Liver (tissue), 3 donors: ENCODE results near the gene CHRNA3.

Source experiments
- CTCF ChIP-seq: fragments of 150-350 bp; IDR thresholded peaks from 2 replicates; pipeline ENCODE4 v1.5.1; 2017; ENCODE audit warnings: improper control_type of control experiment, low read depth, low read length; ENCODE audit not compliant: missing input control
- EGR1 ChIP-seq, 2 donors: IDR thresholded peaks; 2 replicates each; pipeline ENCODE4 v1.6.1; 2016 to 2018; ENCODE audit warnings: antibody characterized with exemption in 2 of 2, low read depth in 2 of 2
- MAX ChIP-seq: IDR thresholded peaks from 2 replicates; pipeline ENCODE4 v1.6.1; 2016; ENCODE audit warnings: antibody characterized with exemption
- RAD21 ChIP-seq, 2 donors: IDR thresholded peaks; 2 replicates each; pipeline ENCODE4 v1.6.1; 2016; ENCODE audit warnings: antibody characterized with exemption in 2 of 2, mild to moderate bottlenecking in 2 of 2
- REST ChIP-seq: IDR thresholded peaks from 2 replicates; pipeline ENCODE4 v1.6.1; 2016; ENCODE audit warnings: antibody characterized with exemption, mild to moderate bottlenecking
- TAF1 ChIP-seq: conservative IDR thresholded peaks from 2 replicates; pipeline ENCODE4 v1.6.1; 2016; ENCODE audit warnings: antibody characterized with exemption, mild to moderate bottlenecking
- ZBTB33 ChIP-seq: IDR thresholded peaks from 2 replicates; pipeline ENCODE4 v1.6.1; 2016; ENCODE audit warnings: antibody characterized with exemption
- donor health status: healthy.
- donor health status: healthy.

- no peak for TF ChIP-seq CTCF
- no peak for TF ChIP-seq ZBTB33
- TF ChIP-seq MAX, result no peak
- TF ChIP-seq EGR1 (IDR thresholded peaks at IDR 0.05; ENCODE audit: low read depth in 2 of 2), result no peak
- no peak for TF ChIP-seq TAF1
- TF ChIP-seq REST, result no peak
- TF ChIP-seq RAD21 (IDR thresholded peaks at IDR 0.05), result no peak
Observed at GRCh38 chr15:78662028-78662427, 41.2 kb upstream of the CHRNA3 start.
